ENCODE data around the gene RARA.

Gene RARA

GRCh38 chr17:40316571-40317344, 7.8 kb downstream of the RARA start (continued):
- TF ChIP-seq GLIS2 (tag by site-specific recombination; IDR thresholded peaks at IDR 0.05) (peak; percentile 74), HOXD13 (CRISPR knock-in tag; IDR thresholded peaks at IDR 0.05; ENCODE audit: borderline replicate concordance) (no peak), ZNF391 (tag by site-specific recombination; IDR thresholded peaks at IDR 0.05; ENCODE audit: borderline replicate concordance, low read depth) (peak; percentile 38; the same call in 1 of the 2 replicates), ZBTB6 (tag by site-specific recombination; IDR thresholded peaks at IDR 0.05) (peak; percentile 59; the same call in 1 of the 2 replicates), ZSCAN5A (tag by site-specific recombination; IDR thresholded peaks at IDR 0.05) (0 out of 2 replicates have a peak, but pooled peaks have one; percentile 13), ZNF169 (tag by site-specific recombination; IDR thresholded peaks at IDR 0.05) (no peak), ZFP41 (tag by site-specific recombination; IDR thresholded peaks at IDR 0.05; ENCODE audit: borderline replicate concordance) (no peak), ZNF223 (tag by site-specific recombination; IDR thresholded peaks at IDR 0.05) (no peak), ZNF548 (tag by site-specific recombination; IDR thresholded peaks at IDR 0.05) (no peak), ZBTB11 (tag by site-specific recombination; conservative IDR thresholded peaks at IDR 0.05; ENCODE audit: low read depth) (peak; percentile 56; the same call in 1 of the 2 replicates), IKZF3 (tag by site-specific recombination; IDR thresholded peaks at IDR 0.05) (peak; percentile 61), ELK4 (IDR thresholded peaks at IDR 0.05; ENCODE audit: borderline replicate concordance, low read depth, low read length) (no peak), ZNF280D (tag by site-specific recombination; IDR thresholded peaks at IDR 0.05) (no peak), ZNF324 (tag by site-specific recombination; IDR thresholded peaks at IDR 0.05) (0 out of 2 replicates have a peak, but pooled peaks have one; percentile 31), GLI4 (tag by site-specific recombination; IDR thresholded peaks at IDR 0.05) (no peak), ZNF692 (tag by site-specific recombination; IDR thresholded peaks at IDR 0.05) (no peak), ZNF596 (tag by site-specific recombination; IDR thresholded peaks at IDR 0.05) (no peak), ZNF239 (tag by site-specific recombination; IDR thresholded peaks at IDR 0.05) (no peak), ZNF560 (tag by site-specific recombination; IDR thresholded peaks at IDR 0.05; ENCODE audit: borderline replicate concordance) (no peak), ZNF639 (tag by site-specific recombination; IDR thresholded peaks at IDR 0.05) (peak; percentile 16; the same call in 1 of the 2 replicates), ZNF398 (tag by site-specific recombination; IDR thresholded peaks at IDR 0.05) (peak; percentile 67), YY1 (tag by site-specific recombination; IDR thresholded peaks at IDR 0.05) (no peak)
